K562 (cell line): ENCODE measurements around the gene SLC27A4. TPM values are rescaled to one million over a fixed set of nuclear protein-coding genes. Genes with fewer than 3 reads are reported as not detected.

ENCODE experiments used
- ATAC-seq: fragments of 200-7000 bp; cut with Tn5 transposase; 3 replicates; pipeline ENCODE4 v1.9.1; 2020; ENCODE audit warnings: moderate library complexity
- BruUV-seq: library from RNA; stranded (reverse); fragments of 400-500 nt; replicated peaks from 2 replicates; lab custom pipeline; 2021; lab: Mats Ljungman, UMichigan
- CTCF ChIA-PET: fragments of 300-600 bp; formaldehyde crosslinking; extraction: SDS; loops from one replicate; lab custom pipeline; 2021; ENCODE audit warnings: low intra/inter-chr PET ratio; lab: Yijun Ruan, JAX
- POLR2A ChIA-PET: fragments of 300-600, 350-650 bp; sonication (Branson Sonifier 250); formaldehyde crosslinking; extraction: SDS; loops from one replicate; lab custom pipeline; 2021; ENCODE audit warnings: antibody characterized with exemption, inconsistent platforms; lab: Yijun Ruan, JAX
- DNase-seq, 4 experiments: peaks; one replicate each; pipeline versions ENCODE4 v3.0.0 to v3.0.0-alpha.2; 2011 to 2018; ENCODE audit warnings: low spot score in 3 of 4, mixed read lengths in 3 of 4; ENCODE audit errors: extremely low read depth in 1 of 4
- FAIRE-seq: peaks from 2 replicates; lab custom pipeline; 2011; peaks lifted over from hg19 to GRCh38; lab: Jason Lieb, UNC
- H2AFZ ChIP-seq: 2 replicates; pipeline ENCODE4 v1.6.0; 2011; ENCODE audit warnings: low read depth, low read length, control low read depth, inconsistent platforms
- H3K27ac ChIP-seq: fragments of 200-600 bp; 3 replicates; pipeline ENCODE4 v1.8.0; 2011; ENCODE audit warnings: low read depth, mild to moderate bottlenecking, control low read depth, inconsistent platforms, low read length, moderate library complexity, mixed read lengths; ENCODE audit errors: extremely low read depth
- H3K27me3 ChIP-seq, 2 experiments: fragments of 300-600 bp in 1 of 2; 2 replicates in 1 of 2; 3 replicates in 1 of 2; pipeline versions ENCODE4 v1.6.0 to v1.8.0; 2011; ENCODE audit warnings: inconsistent platforms in 2 of 2, low read length in 2 of 2, mild to moderate bottlenecking in 1 of 2, mixed read lengths in 1 of 2, moderate library complexity in 1 of 2; ENCODE audit not compliant: control insufficient read depth in 2 of 2, insufficient read depth in 2 of 2
- H3K36me3 ChIP-seq: fragments of 300-600 bp; 3 replicates; pipeline ENCODE4 v1.8.0; 2011; ENCODE audit warnings: mild to moderate bottlenecking, low read length, inconsistent platforms; ENCODE audit not compliant: control insufficient read depth, insufficient read depth
- H3K4me1 ChIP-seq, 2 experiments: fragments of 200-600 bp in 1 of 2; replicated peaks in 1 of 2; 2 replicates in 1 of 2; 3 replicates in 1 of 2; pipeline versions ENCODE4 v1.5.1 to v1.8.0; 2011; ENCODE audit warnings: inconsistent platforms in 2 of 2, low read length in 2 of 2, mild to moderate bottlenecking in 1 of 2, mixed read lengths in 1 of 2, moderate library complexity in 1 of 2; ENCODE audit not compliant: control insufficient read depth in 2 of 2, insufficient read depth in 2 of 2
- H3K4me2 ChIP-seq: 2 replicates; pipeline ENCODE4 v1.6.1; 2011; ENCODE audit warnings: low read length, control low read depth, inconsistent platforms, mixed read lengths; ENCODE audit not compliant: insufficient read depth
- H3K4me3 ChIP-seq: fragments of 200-600 bp; sonication (generic), shearing (Covaris generic); 2 replicates; pipeline ENCODE4 v1.5.1; 2016; ENCODE audit warnings: control low read depth, inconsistent platforms
- H3K79me2 ChIP-seq: fragments of 200-600 bp; 3 replicates; pipeline ENCODE4 v1.8.0; 2011; ENCODE audit warnings: low read length, inconsistent platforms; ENCODE audit not compliant: control insufficient read depth, insufficient read depth
- H3K9ac ChIP-seq, 2 experiments: 2 replicates each; pipeline versions ENCODE4 v1.6.0 to v1.6.1; 2011; ENCODE audit warnings: low read depth in 2 of 2, low read length in 2 of 2, control low read depth in 1 of 2, inconsistent platforms in 1 of 2, mild to moderate bottlenecking in 1 of 2, mixed read lengths in 1 of 2; ENCODE audit not compliant: insufficient read depth in 1 of 2
- H3K9me1 ChIP-seq: one replicate; pipeline ENCODE4 v1.6.0; 2011; ENCODE audit warnings: inconsistent platforms, mild to moderate bottlenecking, low read length, moderate library complexity; ENCODE audit not compliant: control insufficient read depth, insufficient read depth
- H3K9me3 ChIP-seq: replicated peaks from 2 replicates; pipeline ENCODE4 v1.5.1; 2011; ENCODE audit warnings: low read depth, low read length, inconsistent platforms; ENCODE audit not compliant: control insufficient read depth, insufficient read depth
- H4K20me1 ChIP-seq: replicated peaks from 2 replicates; pipeline ENCODE4 v1.6.1; 2011; ENCODE audit warnings: low read length, inconsistent platforms, mixed read lengths; ENCODE audit not compliant: control insufficient read depth, insufficient read depth
- ASH1L ChIP-seq: fragments of 450-650 bp; IDR thresholded peaks from 2 replicates; pipeline ENCODE4 v1.6.1; 2018; ENCODE audit warnings: borderline replicate concordance, mild to moderate bottlenecking, low read depth; ENCODE audit not compliant: partially characterized antibody
- KDM5B ChIP-seq: fragments of 200-600 bp; sonication (generic); IDR thresholded peaks from 2 replicates; pipeline ENCODE4 v1.6.1; 2012; ENCODE audit warnings: low read depth, mild to moderate bottlenecking, moderate library complexity, low read length, control low read depth, inconsistent platforms; ENCODE audit not compliant: insufficient replicate concordance
- MGA ChIP-seq: fragments of 450-650 bp; IDR thresholded peaks from 2 replicates; pipeline ENCODE4 v1.6.1; 2016; ENCODE audit warnings: mild to moderate bottlenecking, moderate library complexity
- PCBP2 ChIP-seq: fragments of 200-400 bp; formaldehyde crosslinking; IDR thresholded peaks from 2 replicates; pipeline ENCODE4 v1.6.1; 2018; ENCODE audit warnings: low read length, low read depth, mild to moderate bottlenecking, moderate library complexity; ENCODE audit not compliant: poor library complexity, severe bottlenecking
- PML ChIP-seq: IDR thresholded peaks from 2 replicates; pipeline ENCODE4 v1.6.1; 2012; ENCODE audit warnings: low read length, inconsistent platforms
- POLR2G ChIP-seq: fragments of 200-400 bp; formaldehyde crosslinking; IDR thresholded peaks from 2 replicates; pipeline ENCODE4 v1.6.1; 2017; ENCODE audit warnings: low read depth, mild to moderate bottlenecking, antibody characterized with exemption, low read length, moderate library complexity
- RBFOX2 ChIP-seq: fragments of 200-400 bp; formaldehyde crosslinking; IDR thresholded peaks from 2 replicates; pipeline ENCODE4 v1.6.1; 2017; ENCODE audit warnings: low read depth, mild to moderate bottlenecking, low read length, moderate library complexity
- STAT5A ChIP-seq: IDR thresholded peaks from 2 replicates; pipeline ENCODE4 v1.6.1; 2012; ENCODE audit warnings: low read length, inconsistent platforms, borderline replicate concordance
- TOE1 ChIP-seq, 2 experiments: fragments of 450-650 bp in 1 of 2; sonication (generic) in 1 of 2; formaldehyde crosslinking in 1 of 2; IDR thresholded peaks; 2 replicates each; pipeline versions ENCODE4 v1.7.1 to v1.8.0; 2016 to 2022; ENCODE audit warnings: borderline replicate concordance in 2 of 2, mild to moderate bottlenecking in 2 of 2, antibody characterized with exemption in 1 of 2, inconsistent platforms in 1 of 2, low read depth in 1 of 2, missing genetic modification reagents in 1 of 2, moderate library complexity in 1 of 2
- ZNF274 ChIP-seq: IDR thresholded peaks from 2 replicates; pipeline ENCODE4 v1.6.1; 2011; ENCODE audit warnings: low read depth, mild to moderate bottlenecking, low read length, moderate library complexity, borderline replicate concordance
- WGBS: fragments of 100-300 bp; shearing (Covaris generic); methylation state at CpG from one replicate; pipeline ENCODE4 v1.1.6; 2016; ENCODE audit warnings: low coverage, mixed read lengths; ENCODE audit not compliant: insufficient coverage; ENCODE audit errors: missing lambda C conversion rate; 5-methylcytosine and 5-hydroxymethylcytosine counted together
- in situ Hi-C: fragments of 300-500 bp; cut with MboI; formaldehyde crosslinking; loops from 4 replicates; pipeline ENCODE4 v1.15.0; 2018; ENCODE audit warnings: inconsistent platforms, mixed read lengths
- intact Hi-C: fragments of 100-400 bp; cut with micrococcal nuclease; formaldehyde crosslinking; loops from 2 replicates; pipeline ENCODE4 v1.14.2; 2022
- polyA plus RNA-seq, 8 experiments: library from polyadenylated mRNA; depleted of rRNA in 4 of 8; stranded (reverse) in 5 of 8; unstranded in 3 of 8; fragments of >200 nt; fragmentation: Nextera tagmentation in 2 of 8; fragmentation: Illumina TruSeq in 1 of 8; extraction: Ambion mirVana in 2 of 8; extraction: Trizol in 1 of 8; gene quantifications; 2 replicates each; pipeline versions ENCODE4 v1.2.1 to v1.2.3, GENCODE V29; 2011 to 2014; ENCODE audit warnings: inconsistent platforms in 1 of 8, missing spikeins in 1 of 8
- total RNA-seq, 7 experiments: library from RNA; depleted of rRNA in 6 of 7; stranded (reverse); fragments of >200 nt in 6 of 7; fragmentation: Illumina TruSeq in 2 of 7; extraction: Trizol in 2 of 7; gene quantifications; 2 replicates each; pipeline versions ENCODE4 v1.2.1 to v1.2.3, GENCODE V29; 2011 to 2021; ENCODE audit warnings: low replicate concordance in 1 of 7

Gene SLC27A4
- total and polyA plus RNA-seq, 9 of the 15 experiments (the other 6 are each of a cell fraction or from before 2014, with no cell fraction given) = 0.25 to 35.7 (median 14.0) TPM

- Histone ChIP-seq H3K4me3 (no peak overlapping the region), H3K79me2 (no peaks in the 10 kb centered on the region), H4K20me1 (peaks cover 8% of the 10 kb centered on the region; the same call in 1 of the 2 replicates), H3K4me2 (no peak overlapping the region), H3K27ac (no peak overlapping the region), H3K9me1 (no peaks in the 10 kb centered on the region), H2AFZ (no peak overlapping the region), H3K27me3 (no peaks in the 10 kb centered on the region), H3K4me1 (peaks cover 5 to 17% of the 10 kb centered on the region in 2 experiments; a peak in 4 of 5 replicates), H3K36me3 (peaks cover 56% of the 10 kb centered on the region), H3K9ac (peak overlapping the region in 1 of 2 experiments; percentile 61; a peak in 2 of 4 replicates), H3K9me3 (no peaks in the 10 kb centered on the region)
- BruUV-seq = no TSS peak
- ATAC-seq (no peak; the same call in 2 of the 3 replicates), FAIRE-seq (no peak), DNase-seq (peak in 3 of 4 experiments; percentile 21 to 31 (median 29))
- CTCF ChIA-PET = no interaction called here
- in situ Hi-C loops (no loop called here), intact Hi-C loops (no loop called here)
- WGBS = 88% methylated on average over 11 of the region's 11 CpGs
- POLR2A ChIA-PET = interaction anchor here (0.6 to 6.4 kb wide), 8 partner anchors 9 to 335 kb away, joined by 3 to 51 read pairs (median 4); partner anchors contain the start of gene COQ4
- TF ChIP-seq KDM5B (peak; percentile 36), MGA (no peak), POLR2G (peak; percentile 70), ASH1L (no peak), ZNF274 (no peak), PML (no peak), TOE1 (IDR thresholded peaks at IDR 0.05; ENCODE audit: borderline replicate concordance) (no peak), TOE1 (CRISPR knock-in tag; IDR thresholded peaks at IDR 0.05; ENCODE audit: borderline replicate concordance, low read depth) (0 out of 2 replicates have a peak, but pooled peaks have one; percentile 51), RBFOX2 (peak; percentile 52; the same call in 1 of the 2 replicates), STAT5A (no peak), PCBP2 (no peak)
These were observed 6.9 kb upstream of the SLC27A4 start for GRCh38 chr9:128333451-128333869.
